ENCODE data around the gene RAC2. TPM values are rescaled to one million over a fixed set of nuclear protein-coding genes. Genes with fewer than 3 reads are reported as not detected.

RAC2 gene
- polyA plus RNA-seq, 3 donors, result 5.7 to 6.9 (median 5.9) TPM

GRCh38 chr22:37276776-37277175 lies 32.7 kb upstream of the RAC2 start:
- no peak for DNase-seq (ENCODE audit: low read depth in 3 of 3, low spot score in 2 of 3)

DNA sequence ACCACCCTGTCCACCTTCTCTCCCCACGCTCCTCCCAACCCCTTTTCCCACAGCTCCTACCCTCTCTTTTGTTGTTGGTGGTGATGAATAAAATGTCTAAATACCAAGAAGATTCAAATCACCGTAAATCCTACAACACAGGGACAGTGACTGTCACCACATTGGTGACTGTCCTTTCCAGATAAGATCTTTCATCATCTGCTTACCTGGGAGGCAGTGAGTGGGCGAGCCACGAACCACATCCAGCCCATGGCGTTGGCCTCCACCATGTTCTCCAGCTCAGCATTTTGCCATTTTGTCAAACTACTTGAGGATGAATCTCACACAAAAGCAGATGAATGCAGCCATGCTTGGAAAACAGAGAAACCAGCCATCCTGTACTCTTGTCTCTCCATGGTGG lies 31.6 kb upstream of the RAC2 start:
- DNase-seq (ENCODE audit: low read depth in 3 of 3, low spot score in 2 of 3), result no peak

DNA sequence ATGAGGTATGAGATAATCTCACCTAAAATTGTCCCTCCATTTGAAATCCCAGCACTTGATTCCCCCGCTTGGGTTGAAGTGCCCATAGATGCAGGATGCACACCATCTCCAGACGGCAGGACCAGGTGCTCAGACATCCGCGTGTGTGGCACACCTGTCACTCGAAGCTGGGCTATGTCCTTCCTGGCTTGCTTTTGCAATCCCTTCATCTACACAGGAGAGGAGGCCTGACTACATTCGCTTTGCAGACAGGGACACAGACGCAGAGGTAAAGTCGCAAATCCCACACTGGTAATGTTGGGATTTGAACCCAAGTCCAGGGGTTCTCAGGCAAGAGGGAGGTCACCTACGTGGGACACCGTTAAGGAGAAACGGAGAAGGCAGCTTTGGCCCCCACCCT lies 31.1 kb upstream of the RAC2 start:
- DNase-seq (ENCODE audit: low read depth in 3 of 3, low spot score in 2 of 3), result no peak

DNA sequence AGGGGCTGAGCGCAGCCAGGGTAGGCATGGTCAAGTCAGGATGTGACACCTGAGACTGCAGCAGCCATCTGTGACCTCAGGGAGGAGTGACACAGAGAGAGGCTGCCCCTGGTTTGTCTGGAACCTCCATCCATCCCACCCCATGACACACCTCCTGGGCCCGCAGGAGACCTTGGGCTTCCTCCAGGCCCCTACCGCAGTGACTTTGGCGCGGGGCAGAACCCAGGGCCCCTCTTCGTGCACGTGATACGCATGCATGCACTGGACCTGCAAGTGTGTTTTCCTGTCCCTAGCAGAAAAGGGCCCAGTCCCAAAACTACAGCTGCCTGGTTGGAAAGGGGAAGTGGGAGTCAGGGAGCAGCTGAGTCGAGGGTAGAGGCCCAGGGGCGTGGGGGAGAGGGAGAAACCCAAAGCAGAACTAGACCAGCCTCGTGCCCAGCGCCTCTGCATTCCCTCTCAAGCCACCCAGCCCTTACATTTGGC lies 30.4 kb upstream of the RAC2 start:
- no peak for DNase-seq (ENCODE audit: low read depth in 3 of 3, low spot score in 2 of 3)

DNA sequence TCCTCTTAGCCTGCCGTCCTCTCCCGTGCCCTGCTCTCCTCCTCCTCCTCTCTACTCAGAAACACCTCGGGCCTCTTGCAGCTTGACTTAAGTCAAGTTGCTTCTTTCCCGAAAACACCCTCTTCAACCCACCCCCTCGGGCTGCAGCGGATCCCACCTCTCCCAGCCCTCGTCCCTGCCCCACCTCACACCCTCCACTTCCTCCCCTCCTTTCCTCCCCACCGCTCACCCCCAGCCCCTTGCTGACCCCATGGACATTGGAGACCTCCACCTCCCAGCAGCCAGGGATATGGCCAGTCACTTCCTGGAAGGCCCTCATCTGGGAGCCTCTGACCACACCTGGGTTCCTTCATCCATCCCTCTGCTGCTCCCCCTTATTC lies 29.8 kb upstream of the RAC2 start:
- no peak for DNase-seq (ENCODE audit: low read depth in 3 of 3, low spot score in 2 of 3)

DNA sequence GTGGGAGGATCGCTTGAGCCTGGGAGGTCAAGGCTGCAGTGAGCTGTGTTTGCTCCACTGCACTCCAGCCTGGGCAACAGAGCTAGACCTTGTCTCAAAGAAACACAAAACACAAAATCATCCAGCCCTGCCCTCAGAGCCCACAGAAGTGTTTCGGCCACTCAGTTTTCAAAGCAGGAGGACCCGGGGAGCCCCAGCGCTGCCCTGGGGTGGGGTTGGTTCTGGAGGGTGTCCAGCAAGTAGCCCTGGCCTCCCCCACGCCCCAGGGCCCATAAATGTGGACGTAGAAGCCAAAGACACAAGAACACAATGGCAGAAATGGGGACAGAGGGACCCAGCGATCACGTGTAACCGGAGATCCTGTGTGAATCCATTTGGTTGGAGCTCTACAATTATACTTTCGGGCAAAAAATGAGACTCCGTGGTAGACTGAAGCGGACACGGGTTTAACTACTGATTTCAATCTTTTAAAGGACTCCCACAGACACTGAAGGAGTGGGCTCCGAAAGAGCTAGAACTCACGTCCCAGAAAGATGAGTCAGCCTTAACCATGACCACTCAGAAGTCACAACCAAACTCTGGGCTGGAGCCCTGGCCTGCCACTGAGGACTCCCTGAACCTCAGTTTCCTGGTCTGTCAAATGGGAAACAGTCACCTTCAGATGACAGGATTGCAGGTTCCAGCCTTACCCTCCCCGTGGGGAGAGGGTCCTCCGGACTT lies 29.2 kb upstream of the RAC2 start:
- DNase-seq (ENCODE audit: low read depth in 3 of 3, low spot score in 2 of 3), result no peak

DNA sequence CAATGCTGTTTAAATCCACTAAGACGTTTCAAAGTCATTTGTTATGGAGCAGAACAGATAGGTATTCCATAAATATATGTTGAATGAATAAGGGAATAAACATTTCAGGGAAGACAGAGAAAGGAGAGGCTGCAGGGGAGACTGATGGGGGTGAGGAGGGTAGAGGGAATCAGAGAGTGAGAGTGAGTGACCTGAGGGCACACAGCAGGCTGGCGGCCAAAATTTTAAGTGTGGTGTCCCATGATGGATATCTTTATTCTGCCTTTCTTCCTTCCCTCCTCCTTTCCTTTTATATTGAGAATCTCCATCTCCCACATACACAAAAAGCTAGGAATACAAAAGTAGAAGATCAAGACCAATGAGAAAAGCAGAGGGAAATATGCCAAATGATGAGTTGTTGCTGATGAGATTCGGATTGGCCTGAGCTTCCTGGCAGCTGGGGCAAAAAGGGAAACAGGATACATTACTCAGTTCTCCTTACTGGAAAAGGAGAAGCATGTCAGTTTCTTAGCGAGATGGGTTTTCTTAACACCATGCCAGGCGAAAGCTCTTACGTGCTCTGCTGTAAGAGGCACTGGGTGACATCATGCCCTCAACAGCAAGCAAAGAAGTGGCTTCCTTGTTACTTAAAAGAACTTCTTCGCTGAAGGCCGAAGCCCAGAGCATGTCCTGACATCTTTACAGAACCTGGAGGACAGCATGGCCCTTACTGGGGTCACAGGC lies 27.0 kb upstream of the RAC2 start:
- no peak for DNase-seq (ENCODE audit: low read depth in 3 of 3, low spot score in 2 of 3)

DNA sequence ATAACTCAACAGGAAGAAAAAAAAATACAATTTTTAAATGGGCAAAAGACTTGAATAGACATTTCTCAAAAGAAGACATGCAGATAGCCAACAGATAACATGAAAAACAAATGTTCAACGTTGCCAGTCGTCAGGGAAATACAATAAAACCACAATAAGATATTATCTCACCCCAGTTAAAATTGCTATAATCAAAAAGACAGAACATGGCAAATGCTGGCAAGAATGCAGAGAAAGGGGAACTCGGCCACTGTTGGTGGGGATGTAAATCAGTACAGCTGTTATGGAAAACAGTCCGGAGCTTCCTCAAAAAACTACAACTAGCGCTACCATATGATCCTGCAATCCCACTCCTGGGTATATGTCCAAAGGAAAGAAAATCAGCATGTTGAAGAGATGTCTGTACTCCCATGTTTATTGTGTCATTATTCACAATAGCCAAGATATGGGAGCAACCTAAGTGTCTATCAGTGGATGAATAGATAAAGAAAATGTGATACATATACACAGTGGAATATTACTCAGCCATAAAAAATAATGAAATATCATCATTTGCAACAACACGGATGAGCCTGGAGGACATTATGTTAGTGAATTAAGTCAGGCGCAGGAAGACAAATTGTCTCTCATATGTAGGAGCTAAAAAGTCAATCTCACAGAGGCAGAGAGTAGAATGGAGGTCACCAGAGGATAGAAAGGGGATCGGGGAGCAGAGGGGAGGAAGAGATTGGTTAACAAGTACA lies 26.0 kb upstream of the RAC2 start:
- no peak for DNase-seq (ENCODE audit: low read depth in 3 of 3, low spot score in 2 of 3)

DNA sequence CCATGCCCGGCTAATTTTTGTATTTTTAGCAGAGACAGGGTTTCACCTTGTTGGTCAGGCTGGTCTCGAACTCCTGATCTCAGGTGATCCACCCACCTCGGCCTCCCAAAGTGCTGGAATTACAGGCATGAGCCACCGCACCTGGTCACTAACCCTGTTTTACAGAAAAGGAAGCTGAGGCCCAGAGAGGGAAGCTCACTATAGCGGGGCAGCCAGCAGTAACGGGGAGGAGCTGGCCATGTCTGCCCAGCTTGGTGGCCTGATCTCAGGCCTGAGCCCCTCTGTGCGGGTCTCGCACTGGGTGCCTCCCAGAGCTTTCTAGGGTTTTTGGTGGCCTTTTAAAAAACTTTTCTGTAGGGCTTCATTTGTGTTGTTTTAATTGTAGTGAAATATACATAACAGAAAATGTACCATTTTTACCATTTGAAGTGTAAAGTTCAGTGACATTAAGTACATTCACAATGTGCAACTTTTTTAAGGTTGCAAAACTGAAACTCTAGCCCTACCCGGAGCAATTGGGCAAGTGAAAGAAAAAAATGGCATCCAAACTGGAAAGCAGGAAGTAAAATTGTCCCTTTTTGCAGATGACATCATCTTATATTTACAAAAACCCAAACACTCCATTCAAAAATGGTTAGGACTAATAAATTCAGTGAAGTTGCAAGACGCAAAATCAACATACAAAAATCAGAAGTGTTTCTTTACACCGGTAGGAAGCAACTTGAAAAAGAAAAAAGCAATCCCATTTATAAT lies 23.8 kb upstream of the RAC2 start:
- DNase-seq (ENCODE audit: low read depth in 3 of 3, low spot score in 2 of 3), result no peak

- DNase-seq (ENCODE audit: low read depth in 3 of 3, low spot score in 2 of 3), result peak in 1 of 3 donors; percentile 31
Measured at GRCh38 chr22:37267135-37267587, 23.1 kb upstream of the RAC2 start.

DNA sequence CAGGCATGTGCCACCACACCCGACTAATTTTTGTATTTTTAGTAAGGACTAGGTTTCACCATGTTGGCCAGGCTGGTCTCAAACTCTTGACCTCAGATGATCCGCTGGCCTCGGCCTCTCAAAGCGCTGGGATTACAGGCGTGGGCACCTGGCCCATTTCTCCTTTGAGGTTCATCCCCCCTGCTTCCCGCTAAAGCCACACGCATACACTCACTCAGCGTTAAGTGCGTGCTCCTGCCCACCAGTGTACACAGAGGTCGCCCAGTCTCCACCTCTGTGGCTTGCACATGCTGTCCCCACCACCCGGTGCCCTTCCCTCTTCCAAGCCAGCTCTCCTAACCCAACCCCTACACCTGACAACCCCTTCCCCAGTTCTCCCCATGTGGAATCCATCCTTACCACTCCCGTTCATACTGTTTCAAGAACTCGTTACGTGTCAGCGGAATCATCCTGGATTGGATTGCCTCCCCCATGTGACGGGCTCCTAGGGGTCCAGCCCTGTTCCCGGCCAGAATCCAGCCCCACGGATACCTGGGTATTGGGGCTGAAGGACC lies 22.6 kb upstream of the RAC2 start:
- no peak for DNase-seq (ENCODE audit: low read depth in 3 of 3, low spot score in 2 of 3)

GRCh38 chr22:37263966-37264887 lies 20.2 kb upstream of the RAC2 start:
- DNase-seq (ENCODE audit: low read depth in 3 of 3, low spot score in 2 of 3), result no peak

- DNase-seq (ENCODE audit: low read depth in 3 of 3, low spot score in 2 of 3), result no peak
Measured at GRCh38 chr22:37262346-37262745, 18.3 kb upstream of the RAC2 start.

DNA sequence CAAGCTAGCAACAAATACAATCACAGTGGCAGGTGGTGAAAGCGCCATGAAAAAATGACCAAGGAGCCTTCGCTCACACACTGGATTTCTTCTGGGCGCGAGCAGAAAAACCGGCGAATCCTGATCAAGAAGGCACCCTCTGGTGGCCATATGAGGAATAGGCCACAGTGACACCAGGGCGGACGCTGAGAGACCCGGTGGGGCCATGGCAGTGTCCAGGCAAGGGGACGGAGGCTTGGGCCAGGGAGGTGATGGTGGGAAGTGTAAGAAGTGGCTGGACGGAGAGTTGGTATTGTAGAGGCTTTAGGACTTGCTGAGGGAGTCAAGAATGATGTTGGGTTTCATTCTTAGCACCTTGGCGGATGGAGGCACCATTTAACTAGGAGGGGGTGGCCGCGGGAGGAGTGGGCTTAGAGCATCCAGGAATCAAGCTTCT lies 16.9 kb upstream of the RAC2 start:
- peak in 2 of 3 donors; percentile 41 for DNase-seq (ENCODE audit: low read depth in 3 of 3, low spot score in 2 of 3)

- DNase-seq (ENCODE audit: low read depth in 3 of 3, low spot score in 2 of 3), result no peak
Measured at GRCh38 chr22:37260155-37260795, 16.2 kb upstream of the RAC2 start.

DNA sequence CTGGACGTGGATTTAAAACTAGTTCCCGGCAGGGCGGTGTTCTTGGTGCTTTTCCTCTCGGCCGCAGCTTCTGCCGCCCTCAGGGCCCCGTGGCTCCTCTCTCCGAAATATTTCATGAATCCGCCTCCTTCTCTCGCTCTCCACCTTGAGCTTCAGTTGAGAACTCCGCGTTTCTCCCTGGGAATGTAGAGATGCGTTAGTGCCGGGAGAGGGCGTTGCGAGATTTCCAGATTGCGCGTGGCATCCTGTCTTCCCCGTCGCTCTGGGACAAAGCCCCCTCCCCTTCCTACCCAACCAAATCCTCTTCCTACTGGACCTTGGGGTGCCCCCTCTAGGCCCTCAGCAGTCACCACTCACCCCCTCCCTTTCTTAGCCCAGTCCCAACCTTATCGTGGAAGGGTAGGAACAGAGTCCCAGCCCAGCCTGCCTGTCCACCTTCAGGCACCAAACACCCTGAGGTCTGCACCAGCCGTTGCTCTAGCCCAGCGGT lies 15.5 kb upstream of the RAC2 start:
- DNase-seq (ENCODE audit: low read depth in 3 of 3, low spot score in 2 of 3), result no peak

GRCh38 chr22:37258753-37259401 lies 14.8 kb upstream of the RAC2 start:
- DNase-seq (ENCODE audit: low read depth in 3 of 3, low spot score in 2 of 3), result no peak
